Measurements from ENCODE around the gene PRKCE. TPM values are rescaled to one million over a fixed set of nuclear protein-coding genes. Genes with fewer than 3 reads are reported as not detected.

Gene PRKCE
- total RNA-seq, 1 experiment from 2014 or later: 21.7 TPM

GRCh38 chr2:45944074-45944473 is 292.6 kb downstream of the PRKCE start:
- Histone ChIP-seq H3K79me2 (ENCODE audit: low read depth) (peaks cover 25% of the 10 kb centered on the region; the same call in 1 of the 2 replicates), H3F3A (ENCODE audit: insufficient read depth, low read depth) (peaks cover 55% of the 10 kb centered on the region), H3K27ac (no peak overlapping the region), H3K27me3 (ENCODE audit: insufficient read depth, low read depth) (no peaks in the 10 kb centered on the region), H2AFZ (no peak overlapping the region), H3K9me2 (ENCODE audit: insufficient read depth) (no peaks in the 10 kb centered on the region), H3K9me3 (ENCODE audit: insufficient read depth, low read depth) (no peaks in the 10 kb centered on the region), H3K4me3 (no peak overlapping the region), H3K4me1 (replicated peaks; ENCODE audit: insufficient read depth) (peaks cover 59% of the 10 kb centered on the region), H4K20me1 (ENCODE audit: insufficient read depth) (peaks cover 19% of the 10 kb centered on the region), H3K36me3 (ENCODE audit: low read depth) (no peaks in the 10 kb centered on the region), H3K4me2 (peak overlapping the region; percentile 12; the same call in 1 of the 2 replicates)
- intact Hi-C loops (cut with micrococcal nuclease; ENCODE audit: unreplicated experiment): no loop called here
- POLR2A ChIA-PET (ENCODE audit: unreplicated experiment): interaction anchor here (1.0 kb wide), 1 partner anchor 20 kb away, joined by 7 read pairs; no protein-coding TSS in a partner anchor
- TF ChIP-seq CTCF (conservative IDR thresholded peaks at IDR 0.05): no peak
- DNase-seq: peak; percentile 60 to 83
- CTCF ChIA-PET: interaction anchor here (0.7 kb wide), 1 partner anchor 520 kb away, joined by 3 read pairs; no protein-coding TSS in a partner anchor
- no TSS peak for BruUV-seq (replicated peaks)

- peak overlapping the region; percentile 59 for H3K4me2 ChIP-seq
- ChIA-PET CTCF (interaction anchor here (0.8 kb wide), 1 partner anchor 19 kb away, joined by 3 read pairs; no protein-coding TSS in a partner anchor), POLR2A (ENCODE audit: unreplicated experiment) (interaction anchor here (1.0 kb wide), 1 partner anchor 19 kb away, joined by 9 read pairs; no protein-coding TSS in a partner anchor)
These were observed 293.8 kb downstream of the PRKCE start for GRCh38 chr2:45945302-45945717.

GRCh38 chr2:45946023-45946422 is 294.5 kb downstream of the PRKCE start:
- intact Hi-C loops (cut with micrococcal nuclease; ENCODE audit: unreplicated experiment): loop anchor here (1.0 to 2.0 kb wide), 2 partner anchors 19 to 46 kb away; no protein-coding TSS in a partner anchor

More at GRCh38 chr2:45945302-45945717, 293.8 kb downstream of the PRKCE start:
- no TSS peak for BruUV-seq (replicated peaks)
- no peak for TF ChIP-seq EZH2 (IDR thresholded peaks at IDR 0.05; ENCODE audit: low read depth)
- TF ChIP-seq CTCF (conservative IDR thresholded peaks at IDR 0.05): no peak
- peaks cover 46% of the 10 kb centered on the region for H3K4me1 ChIP-seq (replicated peaks; ENCODE audit: insufficient read depth)
- H3K79me2 ChIP-seq (ENCODE audit: low read depth): peaks cover 15% of the 10 kb centered on the region; the same call in 1 of the 2 replicates
- no peaks in the 10 kb centered on the region for H3K9me2 ChIP-seq (ENCODE audit: insufficient read depth)
- H2AFZ ChIP-seq: no peak overlapping the region
- H3K27me3 ChIP-seq (ENCODE audit: insufficient read depth, low read depth): no peaks in the 10 kb centered on the region
- no peak for DNase-seq
- H3K36me3 ChIP-seq (ENCODE audit: low read depth): no peaks in the 10 kb centered on the region
- intact Hi-C loops (cut with micrococcal nuclease; ENCODE audit: unreplicated experiment): no loop called here
- H3K9me3 ChIP-seq (ENCODE audit: insufficient read depth, low read depth): no peaks in the 10 kb centered on the region
- no peak overlapping the region for H3K27ac ChIP-seq
- no peak overlapping the region for H3K4me3 ChIP-seq
- H4K20me1 ChIP-seq (ENCODE audit: insufficient read depth): peaks cover 20% of the 10 kb centered on the region
- peaks cover 42% of the 10 kb centered on the region for H3F3A ChIP-seq (ENCODE audit: insufficient read depth, low read depth)

More at GRCh38 chr2:45946023-45946422, 294.5 kb downstream of the PRKCE start:
- no peaks in the 10 kb centered on the region for H3K9me3 ChIP-seq (ENCODE audit: insufficient read depth, low read depth)
- H3K4me2 ChIP-seq: peak overlapping the region; percentile 59
- no peaks in the 10 kb centered on the region for H3K9me2 ChIP-seq (ENCODE audit: insufficient read depth)
- no peaks in the 10 kb centered on the region for H3K36me3 ChIP-seq (ENCODE audit: low read depth)
- no TSS peak for BruUV-seq (replicated peaks)
- H3K4me3 ChIP-seq: no peak overlapping the region
- peaks cover 12% of the 10 kb centered on the region; the same call in 1 of the 2 replicates for H3K79me2 ChIP-seq (ENCODE audit: low read depth)
- no peaks in the 10 kb centered on the region for H3K27me3 ChIP-seq (ENCODE audit: insufficient read depth, low read depth)
- H3K4me1 ChIP-seq (replicated peaks; ENCODE audit: insufficient read depth): peaks cover 44% of the 10 kb centered on the region
- H3F3A ChIP-seq (ENCODE audit: insufficient read depth, low read depth): peaks cover 40% of the 10 kb centered on the region
- peak; percentile 89 to 98 for DNase-seq
- ChIA-PET POLR2A (ENCODE audit: unreplicated experiment) (interaction anchor here (0.6 to 1.0 kb wide), 4 partner anchors 10 to 225 kb away, joined by 3 to 9 read pairs (median 6); no protein-coding TSS in a partner anchor), CTCF (interaction anchor here (0.6 to 1.5 kb wide), 5 partner anchors 11 to 303 kb away, joined by 3 to 4 read pairs (median 3); no protein-coding TSS in a partner anchor)
- H4K20me1 ChIP-seq (ENCODE audit: insufficient read depth): peaks cover 17% of the 10 kb centered on the region
- no peak for TF ChIP-seq EZH2 (IDR thresholded peaks at IDR 0.05; ENCODE audit: low read depth)
- TF ChIP-seq CTCF (conservative IDR thresholded peaks at IDR 0.05): no peak
- peak overlapping the region; percentile 39 for H3K27ac ChIP-seq
- H2AFZ ChIP-seq: no peak overlapping the region
